BLaER1 (cell line): ENCODE measurements around the gene AMFR.

Experiments used
- H3K27ac ChIP-seq: shearing (Covaris generic); formaldehyde crosslinking; 2 replicates; pipeline ENCODE4 v1.8.1; 2022
- H3K27me3 ChIP-seq: shearing (Covaris generic); formaldehyde crosslinking; 2 replicates; pipeline ENCODE4 v1.8.1; 2022
- H3K36me3 ChIP-seq: shearing (Covaris generic); formaldehyde crosslinking; 2 replicates; pipeline ENCODE4 v1.8.1; 2022
- H3K4me1 ChIP-seq: shearing (Covaris generic); formaldehyde crosslinking; 2 replicates; pipeline ENCODE4 v1.8.1; 2022
- H3K4me2 ChIP-seq: shearing (Covaris generic); formaldehyde crosslinking; 2 replicates; pipeline ENCODE4 v1.8.1; 2022
- H3K4me3 ChIP-seq: shearing (Covaris generic); formaldehyde crosslinking; 2 replicates; pipeline ENCODE4 v1.8.1; 2022
- H3K9ac ChIP-seq: shearing (Covaris generic); formaldehyde crosslinking; 2 replicates; pipeline ENCODE4 v1.8.1; 2022
- H3K9me3 ChIP-seq: shearing (Covaris generic); formaldehyde crosslinking; 2 replicates; pipeline ENCODE4 v1.8.1; 2022
- H4K20me1 ChIP-seq: shearing (Covaris generic); formaldehyde crosslinking; 2 replicates; pipeline ENCODE4 v1.8.1; 2022
- Cebpa-rat ChIP-seq: shearing (Covaris generic); IDR thresholded peaks from 2 replicates; pipeline ENCODE4 v1.8.1; 2022

AMFR gene

DNA sequence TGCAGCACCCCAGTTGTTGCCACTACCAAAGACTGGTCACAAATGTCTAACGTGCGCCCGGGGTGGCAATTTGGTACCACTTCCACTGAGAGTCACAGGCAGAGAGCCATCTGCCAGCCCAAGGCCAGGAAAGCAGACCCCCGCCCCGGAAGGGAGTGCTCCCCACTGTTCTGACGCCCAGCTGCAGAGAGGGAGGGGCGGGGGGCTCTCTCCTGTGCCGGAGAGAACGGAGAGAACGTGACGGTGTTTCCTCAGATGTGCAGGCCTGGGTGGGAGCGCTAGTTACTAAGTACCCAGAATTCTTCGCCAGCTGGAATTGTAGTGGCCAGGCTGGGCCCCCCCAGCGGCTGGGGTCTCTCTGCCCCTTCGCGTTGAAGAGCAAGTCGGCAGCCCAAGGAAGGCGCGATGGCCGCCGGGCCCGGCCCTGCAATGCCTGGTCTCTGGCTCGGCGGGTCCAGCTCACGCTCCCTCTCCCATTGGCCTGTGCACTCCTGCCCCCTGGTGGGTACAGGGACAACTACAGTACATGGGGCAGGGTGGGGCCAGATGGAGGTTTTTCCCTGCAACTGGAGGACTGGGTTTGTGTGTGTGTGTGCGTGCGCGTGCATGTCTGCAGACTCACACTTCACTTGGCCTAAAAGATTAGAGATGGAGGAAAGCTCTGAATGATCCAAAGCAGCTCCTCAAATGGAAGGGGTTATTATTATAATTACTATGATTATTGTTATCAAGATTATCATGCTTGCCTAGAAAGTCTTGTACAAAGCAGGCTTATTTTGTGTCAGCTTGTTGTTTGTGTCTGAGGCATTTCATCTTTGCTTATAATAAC lies 107.1 kb downstream of the AMFR start:
- no peaks in the 10 kb centered on the region for H4K20me1 ChIP-seq
- no peak overlapping the region for H3K4me3 ChIP-seq
- no peak overlapping the region for H3K27ac ChIP-seq
- H3K4me1 ChIP-seq = peaks cover 30% of the 10 kb centered on the region
- H3K36me3 ChIP-seq = no peaks in the 10 kb centered on the region
- no peak overlapping the region for H3K9ac ChIP-seq
- H3K4me2 ChIP-seq = peak overlapping the region; percentile 78
- H3K9me3 ChIP-seq = no peaks in the 10 kb centered on the region
- H3K27me3 ChIP-seq = no peaks in the 10 kb centered on the region
- no peak for TF ChIP-seq Cebpa-rat

GRCh38 chr16:56316545-56316944 lies 108.8 kb downstream of the AMFR start:
- Histone ChIP-seq H3K4me3 (no peak overlapping the region), H3K9me3 (no peaks in the 10 kb centered on the region)
- no peak for TF ChIP-seq Cebpa-rat

GRCh38 chr16:56315955-56316354 lies 109.4 kb downstream of the AMFR start:
- no peaks in the 10 kb centered on the region for H3K36me3 ChIP-seq
- H3K27ac ChIP-seq = no peak overlapping the region
- H3K27me3 ChIP-seq = no peaks in the 10 kb centered on the region
- H3K4me3 ChIP-seq = no peak overlapping the region
- no peak overlapping the region for H3K9ac ChIP-seq
- no peaks in the 10 kb centered on the region for H3K9me3 ChIP-seq
- no peaks in the 10 kb centered on the region for H4K20me1 ChIP-seq
- TF ChIP-seq Cebpa-rat = no peak
- H3K4me2 ChIP-seq = no peak overlapping the region
- H3K4me1 ChIP-seq = peaks cover 36% of the 10 kb centered on the region

More at GRCh38 chr16:56316545-56316944, 108.8 kb downstream of the AMFR start:
- no peak overlapping the region for H3K4me2 ChIP-seq
- no peaks in the 10 kb centered on the region for H3K36me3 ChIP-seq
- H3K4me1 ChIP-seq = peaks cover 38% of the 10 kb centered on the region
- H3K27ac ChIP-seq = no peak overlapping the region
- no peak overlapping the region for H3K9ac ChIP-seq
- H4K20me1 ChIP-seq = no peaks in the 10 kb centered on the region
- no peaks in the 10 kb centered on the region for H3K27me3 ChIP-seq

- Histone ChIP-seq H3K9me3 (no peaks in the 10 kb centered on the region), H3K36me3 (no peaks in the 10 kb centered on the region), H3K4me2 (no peak overlapping the region), H3K27me3 (no peaks in the 10 kb centered on the region), H4K20me1 (no peaks in the 10 kb centered on the region), H3K4me3 (no peak overlapping the region), H3K9ac (no peak overlapping the region), H3K27ac (no peak overlapping the region), H3K4me1 (peaks cover 20% of the 10 kb centered on the region)
- no peak for TF ChIP-seq Cebpa-rat
These were observed 111.0 kb downstream of the AMFR start for GRCh38 chr16:56314244-56314850.

GRCh38 chr16:56312556-56312955 lies 112.8 kb downstream of the AMFR start:
- Histone ChIP-seq H3K4me2 (no peak overlapping the region), H4K20me1 (no peaks in the 10 kb centered on the region), H3K27ac (no peak overlapping the region), H3K4me1 (peaks cover 13% of the 10 kb centered on the region), H3K4me3 (no peak overlapping the region), H3K9me3 (no peaks in the 10 kb centered on the region), H3K27me3 (no peaks in the 10 kb centered on the region), H3K36me3 (no peaks in the 10 kb centered on the region), H3K9ac (no peak overlapping the region)
- TF ChIP-seq Cebpa-rat = no peak

- Histone ChIP-seq H4K20me1 (no peaks in the 10 kb centered on the region), H3K9me3 (no peaks in the 10 kb centered on the region), H3K4me2 (peak overlapping the region; percentile 16), H3K27ac (no peak overlapping the region), H3K27me3 (no peaks in the 10 kb centered on the region), H3K36me3 (no peaks in the 10 kb centered on the region), H3K9ac (no peak overlapping the region), H3K4me1 (peaks cover 13% of the 10 kb centered on the region), H3K4me3 (no peak overlapping the region)
- no peak for TF ChIP-seq Cebpa-rat
These were observed 113.4 kb downstream of the AMFR start for GRCh38 chr16:56312028-56312300.
